Osteoblast (primary cell): Measurements from ENCODE around the gene UGGT2. TPM values are rescaled to one million over a fixed set of nuclear protein-coding genes. Genes with fewer than 3 reads are reported as not detected.

Experiments used
- DNase-seq: peaks from one replicate; pipeline ENCODE4 v3.0.0; 2011; ENCODE audit warnings: low spot score, mixed read lengths; ENCODE audit not compliant: insufficient read length; ENCODE audit errors: missing footprints
- H2AFZ ChIP-seq: 2 replicates; pipeline ENCODE4 v1.6.0; 2011; ENCODE audit warnings: mild to moderate bottlenecking, low read length
- H3K27ac ChIP-seq: 2 replicates; pipeline ENCODE4 v1.5.1; 2011; ENCODE audit warnings: mild to moderate bottlenecking, low read depth, low read length, moderate library complexity
- H3K27me3 ChIP-seq: 2 replicates; pipeline ENCODE4 v1.6.0; 2012; ENCODE audit warnings: mild to moderate bottlenecking, control low read depth, inconsistent platforms, low read length, moderate library complexity; ENCODE audit not compliant: insufficient read depth
- H3K36me3 ChIP-seq: 2 replicates; pipeline ENCODE4 v1.5.1; 2011; ENCODE audit warnings: mild to moderate bottlenecking, low read length, control low read depth, moderate library complexity; ENCODE audit not compliant: insufficient read depth
- H3K4me1 ChIP-seq: 2 replicates; pipeline ENCODE4 v1.5.1; 2011; ENCODE audit warnings: mild to moderate bottlenecking, low read length, control low read depth, moderate library complexity; ENCODE audit not compliant: insufficient read depth
- H3K4me2 ChIP-seq: 2 replicates; pipeline ENCODE4 v1.6.0; 2011; ENCODE audit warnings: mild to moderate bottlenecking, low read length; ENCODE audit not compliant: insufficient read depth
- H3K4me3 ChIP-seq: fragments of 200-600 bp; sonication (generic); 3 replicates; pipeline ENCODE4 v1.5.1; 2012; ENCODE audit warnings: mild to moderate bottlenecking, low read length, inconsistent platforms; ENCODE audit not compliant: insufficient read depth
- H3K79me2 ChIP-seq: 2 replicates; pipeline ENCODE4 v1.6.0; 2012; ENCODE audit warnings: mild to moderate bottlenecking, low read length, control low read depth, inconsistent platforms; ENCODE audit not compliant: insufficient read depth
- H3K9me3 ChIP-seq: 2 replicates; pipeline ENCODE4 v1.5.1; 2011; ENCODE audit warnings: low read depth, low read length, control low read depth
- H4K20me1 ChIP-seq: 2 replicates; pipeline ENCODE4 v1.6.0; 2012; ENCODE audit warnings: mild to moderate bottlenecking, low read length, control low read depth; ENCODE audit not compliant: insufficient read depth
- total RNA-seq: library from RNA; depleted of rRNA; stranded (reverse); fragments of >200 nt; gene quantifications from 2 replicates; pipeline ENCODE4 v1.2.3, GENCODE V29; 2012
- TF ChIP-seq, protein P1 (sequence below): IDR thresholded peaks from 2 replicates; pipeline ENCODE4 v1.5.1; 2011; ENCODE audit warnings: mild to moderate bottlenecking, low read depth, low read length, moderate library complexity; ENCODE audit errors: extremely low read depth

UGGT2 gene
- total RNA-seq, 1 donor, result 78.2 TPM

GRCh38 chr13:95788100-95788463 is 265.1 kb downstream of the UGGT2 start:
- TF ChIP-seq, protein P1, sequence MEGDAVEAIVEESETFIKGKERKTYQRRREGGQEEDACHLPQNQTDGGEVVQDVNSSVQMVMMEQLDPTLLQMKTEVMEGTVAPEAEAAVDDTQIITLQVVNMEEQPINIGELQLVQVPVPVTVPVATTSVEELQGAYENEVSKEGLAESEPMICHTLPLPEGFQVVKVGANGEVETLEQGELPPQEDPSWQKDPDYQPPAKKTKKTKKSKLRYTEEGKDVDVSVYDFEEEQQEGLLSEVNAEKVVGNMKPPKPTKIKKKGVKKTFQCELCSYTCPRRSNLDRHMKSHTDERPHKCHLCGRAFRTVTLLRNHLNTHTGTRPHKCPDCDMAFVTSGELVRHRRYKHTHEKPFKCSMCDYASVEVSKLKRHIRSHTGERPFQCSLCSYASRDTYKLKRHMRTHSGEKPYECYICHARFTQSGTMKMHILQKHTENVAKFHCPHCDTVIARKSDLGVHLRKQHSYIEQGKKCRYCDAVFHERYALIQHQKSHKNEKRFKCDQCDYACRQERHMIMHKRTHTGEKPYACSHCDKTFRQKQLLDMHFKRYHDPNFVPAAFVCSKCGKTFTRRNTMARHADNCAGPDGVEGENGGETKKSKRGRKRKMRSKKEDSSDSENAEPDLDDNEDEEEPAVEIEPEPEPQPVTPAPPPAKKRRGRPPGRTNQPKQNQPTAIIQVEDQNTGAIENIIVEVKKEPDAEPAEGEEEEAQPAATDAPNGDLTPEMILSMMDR, result no peak

GRCh38 chr13:95787356-95788099 is 265.7 kb downstream of the UGGT2 start:
- no peaks in the 10 kb centered on the region for H3K9me3 ChIP-seq
- H3K4me3 ChIP-seq, result no peak overlapping the region
- H3K36me3 ChIP-seq, result peaks cover 17% of the 10 kb centered on the region
- H4K20me1 ChIP-seq, result peaks cover 7% of the 10 kb centered on the region
- no peak overlapping the region for H3K27ac ChIP-seq
- H3K27me3 ChIP-seq, result no peaks in the 10 kb centered on the region
- peaks cover 5% of the 10 kb centered on the region for H3K79me2 ChIP-seq
- H3K4me1 ChIP-seq, result peaks cover 17% of the 10 kb centered on the region
- no peak for DNase-seq
- no peak overlapping the region for H2AFZ ChIP-seq
- TF ChIP-seq, protein P1, result no peak
- no peak overlapping the region for H3K4me2 ChIP-seq

More at GRCh38 chr13:95788100-95788463, 265.1 kb downstream of the UGGT2 start:
- Histone ChIP-seq H3K27me3 (no peaks in the 10 kb centered on the region), H2AFZ (no peak overlapping the region), H4K20me1 (peaks cover 7% of the 10 kb centered on the region), H3K9me3 (no peaks in the 10 kb centered on the region), H3K4me1 (peaks cover 17% of the 10 kb centered on the region), H3K27ac (no peak overlapping the region), H3K79me2 (peaks cover 5% of the 10 kb centered on the region), H3K36me3 (peaks cover 21% of the 10 kb centered on the region), H3K4me3 (no peak overlapping the region), H3K4me2 (no peak overlapping the region)
- no peak for DNase-seq

- H3K4me3 ChIP-seq, result no peak overlapping the region
- H3K36me3 ChIP-seq, result peaks cover 3% of the 10 kb centered on the region
- DNase-seq, result peak; percentile 60
- TF ChIP-seq, protein P1, result no peak
- H3K27me3 ChIP-seq, result no peaks in the 10 kb centered on the region
- H2AFZ ChIP-seq, result no peak overlapping the region
- peaks cover 17% of the 10 kb centered on the region for H3K4me1 ChIP-seq
- peak overlapping the region; percentile 66 for H3K27ac ChIP-seq
- peak overlapping the region; percentile 36 for H3K4me2 ChIP-seq
- H3K9me3 ChIP-seq, result no peaks in the 10 kb centered on the region
- H4K20me1 ChIP-seq, result peaks cover 10% of the 10 kb centered on the region
- peaks cover 17% of the 10 kb centered on the region for H3K79me2 ChIP-seq
These were observed 268.3 kb downstream of the UGGT2 start for GRCh38 chr13:95784900-95785290.

DNA sequence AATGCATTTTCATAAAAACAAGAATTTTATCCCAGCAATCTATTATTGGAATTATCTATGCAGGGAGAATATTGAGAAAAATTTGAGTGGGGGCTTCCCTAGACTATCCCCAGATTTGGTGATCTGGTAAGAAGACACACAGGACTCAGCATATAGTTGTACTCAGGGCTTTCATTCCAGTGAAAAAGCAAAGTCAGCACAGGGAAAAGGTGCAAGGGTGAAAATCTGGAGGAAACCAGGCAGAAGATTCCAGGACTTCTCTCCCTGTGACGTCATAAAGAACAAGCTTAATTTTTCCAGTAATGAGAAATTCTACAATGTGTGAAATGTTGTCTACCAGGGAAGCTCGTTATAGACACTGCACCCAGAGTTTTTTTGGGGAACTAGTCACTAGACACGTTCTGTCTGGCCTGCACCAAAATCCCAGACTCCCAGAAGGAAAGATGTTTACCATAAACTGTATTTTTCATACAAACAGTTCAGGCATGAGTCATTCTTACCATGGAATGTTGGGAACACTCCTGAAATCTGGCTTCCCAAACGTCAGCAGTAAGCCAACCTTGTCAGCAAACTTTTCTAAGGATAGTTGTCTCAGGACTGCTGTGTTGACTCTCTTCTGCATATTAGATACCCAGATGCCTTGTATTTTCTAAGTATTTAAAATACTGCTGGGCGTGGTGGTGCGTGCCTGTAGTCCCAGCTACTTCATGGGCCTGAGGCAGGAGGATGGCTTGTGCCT is 268.9 kb downstream of the UGGT2 start:
- Histone ChIP-seq H3K36me3 (peaks cover 3% of the 10 kb centered on the region), H4K20me1 (peaks cover 10% of the 10 kb centered on the region), H3K4me1 (peaks cover 17% of the 10 kb centered on the region), H3K79me2 (peaks cover 17% of the 10 kb centered on the region), H3K4me3 (no peak overlapping the region), H3K4me2 (peak overlapping the region; percentile 36), H3K9me3 (no peaks in the 10 kb centered on the region), H3K27ac (peak overlapping the region; percentile 66), H3K27me3 (no peaks in the 10 kb centered on the region), H2AFZ (no peak overlapping the region)
- DNase-seq, result peak; percentile 67
- TF ChIP-seq, protein P1, result no peak
